Psoas muscle (tissue), 8 donors: ENCODE measurements around the gene C18orf32. TPM values are rescaled to one million over a fixed set of nuclear protein-coding genes. Genes with fewer than 3 reads are reported as not detected.

Source experiments
- ATAC-seq, 4 donors: fragments of 200-7000 bp; cut with Tn5 transposase; one replicate each; pipeline ENCODE4 v1.9.1; 2020; ENCODE audit warnings: moderate library complexity in 3 of 4, mild to moderate bottlenecking in 2 of 4
- DNase-seq, 2 donors: peaks; one replicate each; pipeline ENCODE4 v3.0.0-alpha.2; 2020
- H3K27ac ChIP-seq: fragments of 200-600 bp; one replicate; pipeline ENCODE4 v1.8.0; 2022
- H3K27me3 ChIP-seq, 3 donors: fragments of 200-600 bp in 1 of 3; one replicate each; pipeline versions ENCODE4 v1.6.1 to v1.8.0; 2013 to 2022; ENCODE audit warnings: low read length in 2 of 3, mild to moderate bottlenecking in 2 of 3, moderate library complexity in 1 of 3; ENCODE audit not compliant: insufficient read depth in 3 of 3
- H3K36me3 ChIP-seq, 2 donors: fragments of 200-600 bp in 1 of 2; one replicate each; pipeline versions ENCODE4 v1.6.1 to v1.8.0; 2013 to 2022; ENCODE audit warnings: low read depth in 1 of 2, mild to moderate bottlenecking in 1 of 2, moderate library complexity in 1 of 2; ENCODE audit not compliant: insufficient read depth in 1 of 2
- H3K4me1 ChIP-seq: fragments of 200-600 bp; one replicate; pipeline ENCODE4 v1.8.0; 2022
- H3K4me3 ChIP-seq: fragments of 200-600 bp; one replicate; pipeline ENCODE4 v1.8.0; 2022; ENCODE audit warnings: mild to moderate bottlenecking
- H3K9me3 ChIP-seq: fragments of 200-600 bp; one replicate; pipeline ENCODE4 v1.8.0; 2022
- CTCF ChIP-seq: fragments of 200-600 bp; IDR thresholded peaks from one replicate; pipeline ENCODE4 v1.8.0; 2022; ENCODE audit warnings: antibody characterized with exemption
- WGBS, 3 donors: extraction: QIAGEN DNeasy Blood & Tissue Kit; methylation state at CpG; one replicate each; pipeline versions ENCODE4 v1.1.6 to v1.1.7; 2013; 5-methylcytosine and 5-hydroxymethylcytosine counted together
- intact Hi-C, 2 donors: fragments of 100-400 bp; cut with DNase I; formaldehyde crosslinking; loops; one replicate each; pipeline versions ENCODE4 v1.11.0 to v1.14.2; 2022
- polyA plus RNA-seq, 3 donors: library from polyadenylated mRNA; stranded (reverse); fragments of 200-250 nt; gene quantifications; one replicate each; pipeline ENCODE4 v1.2.3, GENCODE V29; 2013
- total RNA-seq, 4 donors: library from RNA; stranded (reverse); fragmentation: NEBNext Ultra II Directional in 2 of 4; extraction: Animal tissue kit (Norgen Biotek cat#: 25700) in 2 of 4; gene quantifications; one replicate each; pipeline versions ENCODE4 v1.2.1 to v1.2.4, GENCODE V29; 2021 to 2023
- donor health status: healthy with polysubstance abuse.
- donor health status: DM: no; HTN: no; CAD: no; lungs with moderate emphysema.
- donor health status: Bipolar disorder and iron deficiency.
- donor health status: healthy.
- donor health status: DM: yes; HTN: yes; CAD: no.
- donor health status: DM: no; HTN: no; CAD: no.
- donor health status: DM: no; HTN: no; CAD: no.
- donor health status: DM: yes; HTN: yes; CAD: no.

The C18orf32 gene
- total and polyA plus RNA-seq, 7 donors: 25.7 to 75.9 (median 39.6) TPM

- 84 to 89% (median 86%) methylated on average over 4 of the region's 4 CpGs for WGBS, 3 donors
- no peak overlapping the region for H3K27ac ChIP-seq
- ATAC-seq: no peak
- H3K36me3 ChIP-seq: no peaks in the 10 kb centered on the region
- DNase-seq: no peak
- peaks cover 3% of the 10 kb centered on the region for H3K4me1 ChIP-seq
- H3K9me3 ChIP-seq: no peaks in the 10 kb centered on the region
- H3K4me3 ChIP-seq: no peak overlapping the region
- no peaks in the 10 kb centered on the region for H3K27me3 ChIP-seq
- intact Hi-C loops: no loop called here
- TF ChIP-seq CTCF: no peak
Observed at GRCh38 chr18:49467599-49467998, 19.4 kb downstream of the C18orf32 start.

- Histone ChIP-seq H3K36me3 (no peaks in the 10 kb centered on the region), H3K27ac (no peak overlapping the region), H3K9me3 (no peaks in the 10 kb centered on the region), H3K27me3 (no peaks in the 10 kb centered on the region), H3K4me3 (no peak overlapping the region), H3K4me1 (peaks cover 3% of the 10 kb centered on the region)
- ATAC-seq (peak in 3 of 4 donors; percentile 44 to 78 (median 51)), DNase-seq (no peak)
- WGBS, 3 donors: 64 to 70% (median 68%) methylated on average over 2 of the region's 2 CpGs
- intact Hi-C loops: no loop called here
- TF ChIP-seq CTCF: no peak
Observed at GRCh38 chr18:49467019-49467563, 19.9 kb downstream of the C18orf32 start.

GRCh38 chr18:49464718-49465598, 22.1 kb downstream of the C18orf32 start:
- no peak overlapping the region for H3K27ac ChIP-seq
- no peaks in the 10 kb centered on the region for H3K36me3 ChIP-seq
- DNase-seq (no peak), ATAC-seq (no peak)
- peaks cover 3% of the 10 kb centered on the region for H3K4me1 ChIP-seq
- no peaks in the 10 kb centered on the region for H3K9me3 ChIP-seq
- no peaks in the 10 kb centered on the region for H3K27me3 ChIP-seq
- WGBS, 3 donors: 69 to 75% (median 75%) methylated on average over 8 of the region's 8 CpGs
- no peak overlapping the region for H3K4me3 ChIP-seq
- intact Hi-C loops: no loop called here
- TF ChIP-seq CTCF: no peak

GRCh38 chr18:49461602-49461977, 25.4 kb downstream of the C18orf32 start:
- TF ChIP-seq CTCF: no peak
- no peaks in the 10 kb centered on the region for H3K9me3 ChIP-seq
- no peaks in the 10 kb centered on the region for H3K36me3 ChIP-seq
- WGBS, 3 donors: 97 to 98% (median 98%) methylated on average over 4 of the region's 4 CpGs
- DNase-seq: no peak
- H3K27ac ChIP-seq: no peak overlapping the region
- no peak overlapping the region for H3K4me3 ChIP-seq
- H3K4me1 ChIP-seq: peaks cover 10% of the 10 kb centered on the region
- no peaks in the 10 kb centered on the region for H3K27me3 ChIP-seq
- ATAC-seq: no peak
- intact Hi-C loops: no loop called here
